Hepatocyte (in vitro differentiated cells): ENCODE results near the gene TBXAS1. TPM values are rescaled to one million over a fixed set of nuclear protein-coding genes. Genes with fewer than 3 reads are reported as not detected.

Experiments used
- DNase-seq: peaks from one replicate; pipeline ENCODE4 v3.0.0-alpha.2; 2016; ENCODE audit warnings: low spot score
- H2AFZ ChIP-seq: fragments of 200-600 bp; sonication (generic); 2 replicates; pipeline ENCODE4 v1.6.0; 2016; ENCODE audit warnings: antibody characterized with exemption, mild to moderate bottlenecking
- H3K27ac ChIP-seq: fragments of 200-600 bp; sonication (generic); 2 replicates; pipeline ENCODE4 v1.5.1; 2016; ENCODE audit warnings: mild to moderate bottlenecking
- H3K27me3 ChIP-seq: fragments of 200-600 bp; sonication (generic); 2 replicates; pipeline ENCODE4 v1.6.1; 2016
- H3K36me3 ChIP-seq: fragments of 200-600 bp; sonication (generic); replicated peaks from 2 replicates; pipeline ENCODE4 v1.5.1; 2016; ENCODE audit warnings: low read depth; ENCODE audit not compliant: insufficient read depth
- H3K4me1 ChIP-seq: fragments of 200-600 bp; sonication (generic); 2 replicates; pipeline ENCODE4 v1.5.1; 2016; ENCODE audit warnings: mild to moderate bottlenecking, moderate library complexity; ENCODE audit not compliant: insufficient read depth
- H3K4me2 ChIP-seq: fragments of 200-600 bp; sonication (generic); 2 replicates; pipeline ENCODE4 v1.6.0; 2016
- H3K4me3 ChIP-seq: fragments of 200-600 bp; sonication (generic); 2 replicates; pipeline ENCODE4 v1.5.1; 2016; ENCODE audit warnings: mild to moderate bottlenecking
- H3K79me2 ChIP-seq: fragments of 200-600 bp; sonication (generic); 2 replicates; pipeline ENCODE4 v1.6.0; 2017; ENCODE audit warnings: mild to moderate bottlenecking
- H3K9me2 ChIP-seq: fragments of 200-600 bp; sonication (generic); replicated peaks from 2 replicates; pipeline ENCODE4 v1.6.0; 2017; ENCODE audit warnings: mild to moderate bottlenecking; ENCODE audit not compliant: insufficient read depth
- H3K9me3 ChIP-seq: fragments of 200-600 bp; sonication (generic); 2 replicates; pipeline ENCODE4 v1.5.1; 2016; ENCODE audit warnings: low read depth, mild to moderate bottlenecking
- H4K20me1 ChIP-seq: fragments of 200-600 bp; sonication (generic); 2 replicates; pipeline ENCODE4 v1.6.0; 2016; ENCODE audit warnings: mild to moderate bottlenecking; ENCODE audit not compliant: insufficient read depth, poor library complexity, severe bottlenecking
- CTCF ChIP-seq: fragments of 200-600 bp; sonication (generic); IDR thresholded peaks from 2 replicates; pipeline ENCODE4 v1.5.1; 2016; ENCODE audit warnings: antibody characterized with exemption, mild to moderate bottlenecking; ENCODE audit not compliant: poor library complexity
- EZH2 ChIP-seq: fragments of 200-600 bp; sonication (generic); IDR thresholded peaks from 2 replicates; pipeline ENCODE4 v1.6.1; 2016; ENCODE audit warnings: antibody characterized with exemption, mild to moderate bottlenecking, borderline replicate concordance
- EZH2phosphoT487 ChIP-seq: fragments of 200-600 bp; sonication (generic); IDR thresholded peaks from one replicate; pipeline ENCODE4 v1.6.1; 2018; ENCODE audit warnings: antibody characterized with exemption, mild to moderate bottlenecking, low read depth, moderate library complexity; ENCODE audit not compliant: unreplicated experiment, severe bottlenecking
- WGBS: methylation state at CpG from one replicate; pipeline ENCODE4 v1.1.6; 2016; ENCODE audit warnings: low lambda C conversion rate; ENCODE audit errors: missing lambda C conversion rate; 5-methylcytosine and 5-hydroxymethylcytosine counted together
- polyA plus RNA-seq: library from polyadenylated mRNA; unstranded; fragments of >200 nt; fragmentation: Nextera tagmentation; extraction: Ambion mirVana; gene quantifications from 2 replicates; pipeline ENCODE4 v1.2.1, GENCODE V29; 2016
- total RNA-seq: library from RNA; depleted of rRNA; stranded (reverse); fragments of >200 nt; gene quantifications from 2 replicates; pipeline ENCODE4 v1.2.3, GENCODE V29; 2014

Gene TBXAS1
- total and polyA plus RNA-seq, 2 experiments from 2014 or later: 3.9 to 11.5 TPM

- Histone ChIP-seq H3K4me3 (no peak overlapping the region), H3K27ac (no peak overlapping the region), H3K4me1 (peaks cover 25% of the 10 kb centered on the region), H4K20me1 (no peaks in the 10 kb centered on the region), H3K4me2 (peak overlapping the region; percentile 97), H3K36me3 (no peaks in the 10 kb centered on the region), H3K9me2 (no peaks in the 10 kb centered on the region), H3K27me3 (no peaks in the 10 kb centered on the region), H3K79me2 (peaks cover 27% of the 10 kb centered on the region), H3K9me3 (no peaks in the 10 kb centered on the region), H2AFZ (no peak overlapping the region)
- DNase-seq: no peak
- TF ChIP-seq CTCF: no peak
- no peak for TF ChIP-seq EZH2
- no peak for TF ChIP-seq EZH2phosphoT487
- 89% methylated on average over 11 of the region's 11 CpGs for WGBS
Observed at GRCh38 chr7:140060788-140061606, 231.9 kb downstream of the TBXAS1 start.

- Histone ChIP-seq H3K4me3 (no peak overlapping the region), H3K9me3 (no peaks in the 10 kb centered on the region), H3K27ac (no peak overlapping the region), H3K9me2 (no peaks in the 10 kb centered on the region), H4K20me1 (no peaks in the 10 kb centered on the region), H3K4me1 (peaks cover 25% of the 10 kb centered on the region), H2AFZ (no peak overlapping the region), H3K79me2 (peaks cover 25% of the 10 kb centered on the region), H3K27me3 (no peaks in the 10 kb centered on the region), H3K36me3 (no peaks in the 10 kb centered on the region), H3K4me2 (peak overlapping the region; percentile 97)
- WGBS: 91% methylated on average over 2 of the region's 2 CpGs
- TF ChIP-seq EZH2 (no peak), EZH2phosphoT487 (no peak)
- DNase-seq: no peak
Observed at GRCh38 chr7:140061607-140061930, 232.5 kb downstream of the TBXAS1 start.

- no peak for TF ChIP-seq CTCF
- TF ChIP-seq EZH2: no peak
- no peak for TF ChIP-seq EZH2phosphoT487
Observed at GRCh38 chr7:140062118-140062527, 233.1 kb downstream of the TBXAS1 start.

GRCh38 chr7:140062528-140063299 is 233.7 kb downstream of the TBXAS1 start, which contains the start of gene PARP12:
PARP12 (minus strand) TSS chr7:140062951; CDS start chr7:140062847, 104 bp downstream.
- peaks cover 25% of the 10 kb centered on the region for H3K4me1 ChIP-seq
- peak; percentile 92 for DNase-seq
- H4K20me1 ChIP-seq: no peaks in the 10 kb centered on the region
- no peaks in the 10 kb centered on the region for H3K27me3 ChIP-seq
- H3K27ac ChIP-seq: peak within 1 kb of the TSS; percentile 97
- no peaks in the 10 kb centered on the region for H3K36me3 ChIP-seq
- peak within 1 kb of the TSS; percentile 79 for H3K4me3 ChIP-seq
- H3K4me2 ChIP-seq: peak within 1 kb of the TSS; percentile 97
- H2AFZ ChIP-seq: peak within 1 kb of the TSS; percentile 88
- H3K79me2 ChIP-seq: peaks cover 20% of the 10 kb centered on the region
- TF ChIP-seq EZH2phosphoT487: no peak
- no peak for TF ChIP-seq CTCF
- TF ChIP-seq EZH2: no peak
- H3K9me2 ChIP-seq: no peaks in the 10 kb centered on the region
- no peaks in the 10 kb centered on the region for H3K9me3 ChIP-seq
- WGBS: 2% methylated on average over 71 of the region's 106 CpGs

More at GRCh38 chr7:140062118-140062527, 233.1 kb downstream of the TBXAS1 start:
- Histone ChIP-seq H3K4me3 (peak overlapping the region; percentile 79), H3K4me2 (peak overlapping the region; percentile 97), H3K79me2 (peaks cover 24% of the 10 kb centered on the region), H3K9me2 (no peaks in the 10 kb centered on the region), H4K20me1 (no peaks in the 10 kb centered on the region), H3K9me3 (no peaks in the 10 kb centered on the region), H3K27ac (peak overlapping the region; percentile 97), H2AFZ (peak overlapping the region; percentile 88), H3K4me1 (peaks cover 25% of the 10 kb centered on the region), H3K36me3 (no peaks in the 10 kb centered on the region), H3K27me3 (no peaks in the 10 kb centered on the region)
- DNase-seq: peak; percentile 41
- 11% methylated on average over 26 of the region's 32 CpGs for WGBS
